Stimulated activated CD4-positive, alpha-beta T cell treated with anti-CD3 and anti-CD28 coated beads, Interleukin-15, amount 100 ng/mL, for 24 hours (primary cell): Measurements from ENCODE around the gene TNFRSF13B.

Experiments
- DNase-seq: peaks from one replicate; pipeline ENCODE4 v3.0.0-alpha.2; 2020

Gene TNFRSF13B

DNA sequence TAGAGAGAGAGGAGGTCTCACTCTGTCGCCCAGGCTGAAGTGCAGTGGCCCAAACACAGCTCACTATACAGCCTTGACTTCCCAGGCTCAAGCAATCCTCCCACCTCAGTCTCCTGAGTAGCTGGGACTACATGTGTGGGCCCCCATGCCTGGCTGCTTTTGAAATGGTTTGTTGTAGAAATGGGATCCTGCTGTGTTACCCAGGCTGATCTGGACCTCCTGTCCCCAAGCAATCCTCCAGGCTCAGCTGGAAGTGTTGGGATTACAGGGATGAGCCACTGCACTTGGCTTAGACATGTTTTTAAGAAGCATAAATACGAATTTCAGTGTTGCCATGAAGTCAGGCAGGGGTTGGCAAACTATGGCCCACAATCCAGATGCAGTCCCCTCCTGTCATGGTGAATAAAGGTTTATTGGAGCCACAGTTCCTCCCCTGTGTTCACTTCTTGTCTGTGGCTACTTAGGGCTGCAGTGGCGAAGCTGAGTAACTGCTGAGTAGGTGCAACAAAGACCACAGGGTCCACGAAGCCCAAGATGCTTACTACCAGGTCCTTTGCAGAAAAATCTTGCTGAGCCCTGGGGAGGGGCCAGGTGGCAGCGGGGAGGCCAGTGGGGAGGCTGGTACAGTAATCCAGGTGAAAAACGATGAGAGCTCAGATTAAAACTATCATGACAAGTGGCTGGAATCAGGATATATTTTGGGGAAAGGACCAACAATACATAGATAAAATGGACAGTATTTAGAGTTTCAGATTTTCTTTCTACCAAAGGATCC is 35.2 kb downstream of the TNFRSF13B start:
- no peak for DNase-seq

GRCh38 chr17:16935786-16936185 is 36.1 kb downstream of the TNFRSF13B start:
- DNase-seq = no peak

DNA sequence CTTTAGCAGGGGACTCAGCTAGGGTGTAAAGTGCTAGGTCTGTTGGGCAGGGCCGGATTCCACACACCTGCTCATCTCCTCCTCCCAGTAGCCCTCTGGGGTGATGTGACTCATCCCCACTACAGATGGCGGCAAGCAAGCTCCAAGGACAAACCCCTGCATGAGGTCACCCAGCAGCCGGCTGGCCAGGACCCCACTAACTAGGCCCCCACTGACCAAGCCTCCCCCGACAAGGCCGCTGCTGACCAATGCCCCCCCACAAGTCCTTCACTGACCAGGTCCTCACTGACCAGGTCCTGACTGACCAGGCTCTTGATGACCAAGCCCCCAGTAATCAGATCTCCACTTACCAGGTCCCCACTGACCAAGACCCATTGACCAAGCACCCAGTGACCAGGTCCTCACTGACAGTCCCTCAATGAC is 36.7 kb downstream of the TNFRSF13B start:
- no peak for DNase-seq

DNA sequence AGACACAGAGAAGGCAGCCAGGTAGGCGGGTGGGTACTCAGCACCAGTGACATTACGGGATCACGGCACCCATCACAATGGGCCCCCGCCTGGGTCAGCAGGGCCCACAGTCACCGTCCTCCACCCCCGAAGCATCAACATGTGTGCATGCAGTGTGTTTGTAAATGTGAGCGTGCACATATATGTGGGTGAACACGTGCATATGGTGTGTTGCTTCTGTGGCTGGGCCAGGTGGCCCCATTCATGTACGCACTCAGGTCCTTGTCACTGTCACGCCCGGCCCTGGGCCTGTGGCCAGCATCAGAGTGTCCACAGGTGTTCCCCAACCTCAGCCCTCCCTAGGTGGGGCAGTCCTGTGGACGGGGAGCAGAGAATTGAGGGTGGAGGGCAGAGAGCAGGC is 37.1 kb downstream of the TNFRSF13B start:
- no peak for DNase-seq

DNA sequence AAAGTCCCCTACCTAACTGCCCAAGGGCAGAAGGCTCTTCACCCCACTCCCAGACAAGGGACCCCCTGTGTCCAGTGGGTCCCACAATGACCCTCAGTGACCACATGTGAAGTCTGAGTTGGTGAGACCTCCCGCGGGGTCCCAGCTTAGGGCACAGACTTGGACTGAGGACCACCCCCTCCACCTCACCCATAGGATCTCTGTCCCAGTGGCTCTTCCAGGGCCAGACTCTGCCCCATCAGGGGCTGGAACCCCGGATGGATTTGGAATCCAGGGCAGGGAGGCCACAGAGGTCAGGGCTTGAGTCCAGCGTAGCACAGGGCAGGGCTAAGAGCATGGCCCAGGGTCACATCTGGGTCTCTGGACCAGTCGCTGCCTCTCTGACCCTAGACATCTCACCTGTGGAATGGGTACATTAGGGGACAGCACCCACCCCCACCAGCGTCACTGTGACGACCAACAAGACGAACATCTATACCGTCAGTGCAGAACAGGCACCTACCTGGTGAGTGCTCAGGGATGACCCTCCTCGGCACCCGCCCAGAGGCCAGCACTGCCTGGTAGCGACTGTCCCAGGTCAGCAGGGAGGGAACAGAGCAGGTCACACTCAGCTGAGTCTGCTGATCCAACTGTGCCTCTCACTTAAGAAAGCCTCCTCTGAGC is 37.7 kb downstream of the TNFRSF13B start:
- no peak for DNase-seq

- DNase-seq = no peak
Measured at GRCh38 chr17:16933317-16934132, 38.4 kb downstream of the TNFRSF13B start.

DNA sequence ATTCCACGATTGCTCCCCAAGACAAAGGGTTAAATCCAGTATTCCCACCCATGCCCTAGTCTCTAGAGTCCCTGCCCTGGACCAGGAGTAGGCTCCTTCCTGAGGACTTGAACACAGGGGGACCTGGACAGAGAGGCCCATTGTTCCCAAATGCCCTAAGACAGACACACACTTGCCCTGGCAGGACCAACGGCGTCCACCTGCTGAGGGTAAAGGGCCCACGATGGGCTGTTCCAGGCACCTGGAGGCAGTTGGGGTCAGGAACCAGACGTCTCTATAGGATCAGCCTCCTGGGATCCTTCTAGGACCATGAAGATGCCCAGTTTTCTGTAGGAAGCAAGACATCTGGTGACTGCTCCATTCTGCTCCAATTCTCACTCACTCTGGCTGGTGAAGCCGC is 39.3 kb downstream of the TNFRSF13B start:
- DNase-seq = no peak

DNA sequence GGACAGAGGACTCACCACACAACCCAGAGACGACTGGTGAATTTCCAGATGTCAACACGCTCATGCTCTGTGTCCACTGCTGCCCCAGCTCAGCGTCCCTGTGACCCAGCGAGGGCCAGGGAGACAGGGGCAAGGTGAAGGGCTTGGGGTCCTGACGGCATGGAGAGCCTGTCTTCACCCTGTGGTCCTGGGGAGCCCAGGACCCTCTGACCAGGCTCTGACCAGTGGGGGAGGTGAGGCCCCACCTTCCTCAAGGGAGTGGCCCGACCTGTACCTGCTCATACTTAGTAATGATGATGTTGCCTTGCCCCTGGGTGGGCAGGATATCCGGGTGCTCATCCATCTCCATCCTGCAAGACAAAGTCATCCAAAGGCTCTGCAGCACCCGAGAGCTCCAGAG is 39.8 kb downstream of the TNFRSF13B start:
- DNase-seq = no peak

DNA sequence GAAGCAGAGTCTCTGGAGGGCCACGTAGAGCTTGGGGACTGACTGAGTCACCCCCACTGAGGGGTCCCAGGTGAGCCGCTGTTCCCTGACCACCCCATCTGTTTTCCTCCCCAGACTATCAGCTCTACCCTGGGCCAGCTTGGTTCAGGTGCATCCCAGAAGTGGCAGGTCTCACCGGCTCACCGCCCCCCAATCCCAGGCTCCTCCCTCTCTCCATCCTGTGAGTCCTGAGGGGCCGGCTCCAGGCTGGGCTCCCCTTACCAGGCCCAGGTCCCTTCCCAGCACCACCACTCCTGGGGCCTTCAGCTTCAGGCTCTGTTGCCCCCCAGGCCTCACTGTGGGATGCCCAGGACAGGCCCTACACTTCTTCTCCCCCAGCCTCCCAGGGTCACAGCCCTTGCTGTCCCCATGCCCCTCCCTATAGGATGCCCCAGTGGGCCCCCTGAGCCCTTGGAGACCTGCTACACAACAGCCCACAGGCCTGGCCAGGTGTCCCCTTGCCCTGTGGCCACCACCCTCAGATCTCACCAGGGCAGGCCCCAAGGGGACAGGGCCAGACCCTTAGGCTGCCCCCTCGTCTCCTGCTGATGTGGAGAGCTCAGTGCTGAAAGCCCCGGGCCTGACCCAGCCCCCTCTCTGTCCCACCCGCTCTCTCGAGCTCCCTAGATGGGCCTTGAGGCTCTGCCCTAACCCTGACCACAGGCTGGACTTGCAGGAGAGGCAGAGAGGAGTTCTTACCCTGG is 40.4 kb downstream of the TNFRSF13B start:
- no peak for DNase-seq

GRCh38 chr17:16930571-16931317 is 41.2 kb downstream of the TNFRSF13B start:
- no peak for DNase-seq

DNA sequence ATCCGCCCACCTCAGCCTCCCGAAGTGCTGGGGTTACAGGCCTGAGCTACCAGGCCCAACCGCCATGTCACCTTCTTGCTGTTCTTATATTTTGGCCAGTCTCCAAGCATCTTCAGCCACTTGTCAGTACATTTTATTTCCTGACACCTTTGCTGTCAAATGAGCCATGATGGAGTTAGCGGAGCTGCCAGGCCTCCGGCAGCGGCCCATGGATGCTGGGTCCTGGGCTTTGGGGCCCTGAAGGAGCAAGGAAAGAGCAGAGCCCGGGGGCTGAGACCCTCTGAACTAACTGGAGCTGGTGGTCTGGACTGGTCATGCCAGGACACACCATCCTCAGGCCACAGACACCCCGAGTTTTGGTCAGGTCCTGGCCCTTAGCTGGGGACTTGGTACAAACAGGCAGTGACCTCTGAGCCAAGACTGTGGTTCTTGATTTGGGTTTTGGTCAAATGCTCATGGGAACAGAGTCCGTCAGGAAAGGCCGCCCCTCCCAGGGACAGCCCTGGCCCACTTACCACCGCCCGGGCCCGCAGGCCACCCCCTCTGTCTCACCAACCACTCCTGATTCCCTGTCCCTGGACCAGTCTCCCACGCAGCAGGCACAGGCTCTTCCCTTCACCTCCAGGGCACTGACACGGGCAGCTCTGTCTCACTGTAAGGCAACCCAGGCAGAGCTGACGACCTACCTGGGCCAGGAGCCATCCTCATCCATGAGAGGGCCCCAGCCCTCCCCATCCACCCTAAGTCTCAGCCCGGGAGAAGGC is 42.0 kb downstream of the TNFRSF13B start:
- no peak for DNase-seq

GRCh38 chr17:16929035-16929680 is 42.8 kb downstream of the TNFRSF13B start:
- DNase-seq = no peak

DNA sequence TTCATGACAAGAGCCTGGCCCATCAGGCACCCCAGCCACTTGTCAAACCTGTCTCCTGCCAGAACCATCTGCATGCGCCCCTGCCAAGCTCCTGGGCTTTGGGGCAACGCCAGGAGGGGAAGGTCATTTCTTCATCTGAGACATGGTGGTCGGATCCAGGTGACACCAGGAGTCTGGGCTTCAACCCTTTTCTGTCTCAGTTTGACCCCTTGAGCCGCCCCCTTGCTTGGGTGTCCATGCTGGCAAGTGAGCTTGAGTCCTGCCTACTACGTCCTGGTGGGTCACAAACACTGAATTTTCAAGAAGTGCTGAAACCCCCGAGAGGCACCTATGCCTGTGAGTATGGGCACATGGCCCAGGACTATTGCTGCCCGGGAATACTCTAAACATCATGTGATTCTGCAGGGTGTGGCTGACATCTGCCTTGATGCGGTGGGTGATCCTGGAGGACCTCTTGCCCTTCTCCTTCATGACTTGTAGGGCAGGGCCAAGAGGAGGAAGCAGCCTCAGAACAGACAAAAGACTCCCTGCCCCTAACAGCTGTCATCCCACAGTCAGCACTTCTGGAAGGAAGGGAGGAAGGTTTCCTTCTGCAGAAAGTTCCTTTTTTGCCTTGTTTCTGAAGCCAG is 43.4 kb downstream of the TNFRSF13B start:
- no peak for DNase-seq

- DNase-seq = no peak
Measured at GRCh38 chr17:16927641-16928321, 44.1 kb downstream of the TNFRSF13B start.

- DNase-seq = no peak
Measured at GRCh38 chr17:16926571-16927451, 45.1 kb downstream of the TNFRSF13B start.

- DNase-seq = no peak
Measured at GRCh38 chr17:16926061-16926511, 45.8 kb downstream of the TNFRSF13B start.

DNA sequence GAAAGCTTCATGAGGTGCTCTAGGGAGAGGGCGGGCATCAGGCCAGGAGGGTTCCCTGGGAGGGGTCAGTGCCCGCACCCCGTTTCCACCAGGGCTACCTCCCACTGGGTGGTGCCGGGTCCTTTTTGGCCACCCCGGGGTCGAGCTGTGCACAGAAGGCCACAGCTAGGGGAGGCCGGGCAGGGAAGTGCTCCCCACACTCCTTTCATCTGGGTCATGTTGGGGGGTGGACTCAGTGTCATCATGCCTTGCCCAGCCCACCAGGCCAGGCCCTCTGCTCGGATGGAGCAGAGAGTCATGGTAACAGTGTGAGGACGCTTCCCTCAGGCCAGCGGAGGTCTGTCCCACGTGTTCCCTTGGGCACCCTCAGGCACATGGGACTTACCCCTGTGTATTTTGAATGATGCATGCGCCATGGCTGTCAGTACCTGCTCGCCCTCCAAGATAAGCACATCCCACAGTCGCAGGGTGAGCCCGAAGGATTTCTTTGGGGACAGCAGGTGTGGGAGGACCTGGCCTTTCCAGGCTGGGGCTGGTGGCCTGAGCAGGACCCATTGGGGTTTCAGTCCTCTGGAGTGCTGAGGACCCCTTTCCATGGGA is 46.4 kb downstream of the TNFRSF13B start:
- DNase-seq = no peak
